ENCODE measurements around the gene DNAH2. TPM values are rescaled to one million over a fixed set of nuclear protein-coding genes. Genes with fewer than 3 reads are reported as not detected.

The DNAH2 gene
- total and polyA plus RNA-seq, 2 of the 13 experiments (the other 11 are each of a cell fraction or from before 2014, with no cell fraction given), result not detected

DNA sequence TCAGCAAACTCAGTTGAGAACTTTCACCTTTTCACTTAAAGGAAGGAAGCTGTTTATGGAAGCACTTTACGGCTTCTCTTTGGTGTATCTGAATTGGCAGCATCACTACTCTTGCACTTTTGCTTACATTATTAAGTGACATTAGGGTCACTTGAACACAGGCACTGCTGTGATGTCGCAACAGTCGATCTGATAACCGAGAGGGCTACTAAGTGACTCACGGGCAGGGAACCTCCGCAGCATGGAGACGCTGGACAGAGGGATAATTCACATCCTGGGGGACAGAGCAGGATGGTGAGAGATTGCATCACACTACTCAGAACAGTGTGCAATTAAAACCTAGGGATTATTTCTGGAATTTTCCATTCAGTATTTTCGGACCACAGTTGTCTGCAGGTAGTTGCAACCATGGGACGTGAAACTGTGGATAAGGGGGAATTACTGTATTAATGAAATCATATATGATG lies 56.5 kb downstream of the DNAH2 start (continued):
- peak; percentile 72; the same call in 1 of the 2 replicates for TF ChIP-seq RXRB (CRISPR knock-in tag; IDR thresholded peaks at IDR 0.05; ENCODE audit: borderline replicate concordance)
- TF ChIP-seq, protein P1, sequence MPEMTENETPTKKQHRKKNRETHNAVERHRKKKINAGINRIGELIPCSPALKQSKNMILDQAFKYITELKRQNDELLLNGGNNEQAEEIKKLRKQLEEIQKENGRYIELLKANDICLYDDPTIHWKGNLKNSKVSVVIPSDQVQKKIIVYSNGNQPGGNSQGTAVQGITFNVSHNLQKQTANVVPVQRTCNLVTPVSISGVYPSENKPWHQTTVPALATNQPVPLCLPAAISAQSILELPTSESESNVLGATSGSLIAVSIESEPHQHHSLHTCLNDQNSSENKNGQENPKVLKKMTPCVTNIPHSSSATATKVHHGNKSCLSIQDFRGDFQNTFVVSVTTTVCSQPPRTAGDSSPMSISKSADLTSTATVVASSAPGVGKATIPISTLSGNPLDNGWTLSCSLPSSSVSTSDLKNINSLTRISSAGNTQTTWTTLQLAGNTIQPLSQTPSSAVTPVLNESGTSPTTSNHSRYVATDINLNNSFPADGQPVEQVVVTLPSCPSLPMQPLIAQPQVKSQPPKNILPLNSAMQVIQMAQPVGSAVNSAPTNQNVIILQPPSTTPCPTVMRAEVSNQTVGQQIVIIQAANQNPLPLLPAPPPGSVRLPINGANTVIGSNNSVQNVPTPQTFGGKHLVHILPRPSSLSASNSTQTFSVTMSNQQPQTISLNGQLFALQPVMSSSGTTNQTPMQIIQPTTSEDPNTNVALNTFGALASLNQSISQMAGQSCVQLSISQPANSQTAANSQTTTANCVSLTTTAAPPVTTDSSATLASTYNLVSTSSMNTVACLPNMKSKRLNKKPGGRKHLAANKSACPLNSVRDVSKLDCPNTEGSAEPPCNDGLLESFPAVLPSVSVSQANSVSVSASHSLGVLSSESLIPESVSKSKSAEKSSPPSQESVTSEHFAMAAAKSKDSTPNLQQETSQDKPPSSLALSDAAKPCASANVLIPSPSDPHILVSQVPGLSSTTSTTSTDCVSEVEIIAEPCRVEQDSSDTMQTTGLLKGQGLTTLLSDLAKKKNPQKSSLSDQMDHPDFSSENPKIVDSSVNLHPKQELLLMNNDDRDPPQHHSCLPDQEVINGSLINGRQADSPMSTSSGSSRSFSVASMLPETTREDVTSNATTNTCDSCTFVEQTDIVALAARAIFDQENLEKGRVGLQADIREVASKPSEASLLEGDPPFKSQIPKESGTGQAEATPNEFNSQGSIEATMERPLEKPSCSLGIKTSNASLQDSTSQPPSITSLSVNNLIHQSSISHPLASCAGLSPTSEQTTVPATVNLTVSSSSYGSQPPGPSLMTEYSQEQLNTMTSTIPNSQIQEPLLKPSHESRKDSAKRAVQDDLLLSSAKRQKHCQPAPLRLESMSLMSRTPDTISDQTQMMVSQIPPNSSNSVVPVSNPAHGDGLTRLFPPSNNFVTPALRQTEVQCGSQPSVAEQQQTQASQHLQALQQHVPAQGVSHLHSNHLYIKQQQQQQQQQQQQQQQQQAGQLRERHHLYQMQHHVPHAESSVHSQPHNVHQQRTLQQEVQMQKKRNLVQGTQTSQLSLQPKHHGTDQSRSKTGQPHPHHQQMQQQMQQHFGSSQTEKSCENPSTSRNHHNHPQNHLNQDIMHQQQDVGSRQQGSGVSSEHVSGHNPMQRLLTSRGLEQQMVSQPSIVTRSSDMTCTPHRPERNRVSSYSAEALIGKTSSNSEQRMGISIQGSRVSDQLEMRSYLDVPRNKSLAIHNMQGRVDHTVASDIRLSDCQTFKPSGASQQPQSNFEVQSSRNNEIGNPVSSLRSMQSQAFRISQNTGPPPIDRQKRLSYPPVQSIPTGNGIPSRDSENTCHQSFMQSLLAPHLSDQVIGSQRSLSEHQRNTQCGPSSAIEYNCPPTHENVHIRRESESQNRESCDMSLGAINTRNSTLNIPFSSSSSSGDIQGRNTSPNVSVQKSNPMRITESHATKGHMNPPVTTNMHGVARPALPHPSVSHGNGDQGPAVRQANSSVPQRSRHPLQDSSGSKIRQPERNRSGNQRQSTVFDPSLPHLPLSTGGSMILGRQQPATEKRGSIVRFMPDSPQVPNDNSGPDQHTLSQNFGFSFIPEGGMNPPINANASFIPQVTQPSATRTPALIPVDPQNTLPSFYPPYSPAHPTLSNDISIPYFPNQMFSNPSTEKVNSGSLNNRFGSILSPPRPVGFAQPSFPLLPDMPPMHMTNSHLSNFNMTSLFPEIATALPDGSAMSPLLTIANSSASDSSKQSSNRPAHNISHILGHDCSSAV (CRISPR knock-in tag; IDR thresholded peaks at IDR 0.05; ENCODE audit: borderline replicate concordance), result no peak
- TF ChIP-seq DPF2 (CRISPR knock-in tag; IDR thresholded peaks at IDR 0.05; ENCODE audit: borderline replicate concordance, low read depth), result 0 out of 2 replicates have a peak, but pooled peaks have one; percentile 33
- peak; percentile 55; the same call in 1 of the 2 replicates for TF ChIP-seq HDAC2 (CRISPR knock-in tag; IDR thresholded peaks at IDR 0.05)
- TF ChIP-seq, protein P2, sequence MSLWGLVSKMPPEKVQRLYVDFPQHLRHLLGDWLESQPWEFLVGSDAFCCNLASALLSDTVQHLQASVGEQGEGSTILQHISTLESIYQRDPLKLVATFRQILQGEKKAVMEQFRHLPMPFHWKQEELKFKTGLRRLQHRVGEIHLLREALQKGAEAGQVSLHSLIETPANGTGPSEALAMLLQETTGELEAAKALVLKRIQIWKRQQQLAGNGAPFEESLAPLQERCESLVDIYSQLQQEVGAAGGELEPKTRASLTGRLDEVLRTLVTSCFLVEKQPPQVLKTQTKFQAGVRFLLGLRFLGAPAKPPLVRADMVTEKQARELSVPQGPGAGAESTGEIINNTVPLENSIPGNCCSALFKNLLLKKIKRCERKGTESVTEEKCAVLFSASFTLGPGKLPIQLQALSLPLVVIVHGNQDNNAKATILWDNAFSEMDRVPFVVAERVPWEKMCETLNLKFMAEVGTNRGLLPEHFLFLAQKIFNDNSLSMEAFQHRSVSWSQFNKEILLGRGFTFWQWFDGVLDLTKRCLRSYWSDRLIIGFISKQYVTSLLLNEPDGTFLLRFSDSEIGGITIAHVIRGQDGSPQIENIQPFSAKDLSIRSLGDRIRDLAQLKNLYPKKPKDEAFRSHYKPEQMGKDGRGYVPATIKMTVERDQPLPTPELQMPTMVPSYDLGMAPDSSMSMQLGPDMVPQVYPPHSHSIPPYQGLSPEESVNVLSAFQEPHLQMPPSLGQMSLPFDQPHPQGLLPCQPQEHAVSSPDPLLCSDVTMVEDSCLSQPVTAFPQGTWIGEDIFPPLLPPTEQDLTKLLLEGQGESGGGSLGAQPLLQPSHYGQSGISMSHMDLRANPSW (CRISPR knock-in tag; IDR thresholded peaks at IDR 0.05; ENCODE audit: borderline replicate concordance), result no peak
- TF ChIP-seq CENPX (CRISPR knock-in tag; IDR thresholded peaks at IDR 0.05), result no peak
- no peak for TF ChIP-seq DMAP1 (CRISPR knock-in tag; IDR thresholded peaks at IDR 0.05)
- no peak for TF ChIP-seq ZSCAN25 (CRISPR knock-in tag; IDR thresholded peaks at IDR 0.05)
- no peak for TF ChIP-seq STAT5B (CRISPR knock-in tag; IDR thresholded peaks at IDR 0.05)
- TF ChIP-seq YEATS4 (CRISPR knock-in tag; IDR thresholded peaks at IDR 0.05; ENCODE audit: borderline replicate concordance), result no peak
- no peak for TF ChIP-seq ZNF75D (CRISPR knock-in tag; IDR thresholded peaks at IDR 0.05; ENCODE audit: borderline replicate concordance)
- TF ChIP-seq NR2C2 (CRISPR knock-in tag; IDR thresholded peaks at IDR 0.05; ENCODE audit: borderline replicate concordance), result peak; percentile 72
- TF ChIP-seq HNRNPUL1 (IDR thresholded peaks at IDR 0.05; ENCODE audit: low read depth, low read length), result no peak
- peak; percentile 45; the same call in 1 of the 2 replicates for TF ChIP-seq JUNB (CRISPR knock-in tag; IDR thresholded peaks at IDR 0.05; ENCODE audit: borderline replicate concordance)
- TF ChIP-seq, protein P3, sequence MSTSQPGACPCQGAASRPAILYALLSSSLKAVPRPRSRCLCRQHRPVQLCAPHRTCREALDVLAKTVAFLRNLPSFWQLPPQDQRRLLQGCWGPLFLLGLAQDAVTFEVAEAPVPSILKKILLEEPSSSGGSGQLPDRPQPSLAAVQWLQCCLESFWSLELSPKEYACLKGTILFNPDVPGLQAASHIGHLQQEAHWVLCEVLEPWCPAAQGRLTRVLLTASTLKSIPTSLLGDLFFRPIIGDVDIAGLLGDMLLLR (CRISPR knock-in tag; IDR thresholded peaks at IDR 0.05), result no peak
- TF ChIP-seq, protein P4, sequence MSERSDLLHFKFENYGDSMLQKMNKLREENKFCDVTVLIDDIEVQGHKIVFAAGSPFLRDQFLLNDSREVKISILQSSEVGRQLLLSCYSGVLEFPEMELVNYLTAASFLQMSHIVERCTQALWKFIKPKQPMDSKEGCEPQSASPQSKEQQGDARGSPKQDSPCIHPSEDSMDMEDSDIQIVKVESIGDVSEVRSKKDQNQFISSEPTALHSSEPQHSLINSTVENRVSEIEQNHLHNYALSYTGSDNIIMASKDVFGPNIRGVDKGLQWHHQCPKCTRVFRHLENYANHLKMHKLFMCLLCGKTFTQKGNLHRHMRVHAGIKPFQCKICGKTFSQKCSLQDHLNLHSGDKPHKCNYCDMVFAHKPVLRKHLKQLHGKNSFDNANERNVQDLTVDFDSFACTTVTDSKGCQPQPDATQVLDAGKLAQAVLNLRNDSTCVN (CRISPR knock-in tag; IDR thresholded peaks at IDR 0.05; ENCODE audit: borderline replicate concordance), result no peak
- TF ChIP-seq ZNF12 (CRISPR knock-in tag; IDR thresholded peaks at IDR 0.05), result peak; percentile 66
- no peak for TF ChIP-seq ATF7-NPFF (CRISPR knock-in tag; IDR thresholded peaks at IDR 0.05; ENCODE audit: low read depth)
